Measurements from ENCODE around the gene NBPF4.
"Not testable (repeated sequence)": the region's sequence is repeated elsewhere in the genome, so short reads cannot be mapped to it uniquely, and the experiment has no call there.

Gene NBPF4, protein sequence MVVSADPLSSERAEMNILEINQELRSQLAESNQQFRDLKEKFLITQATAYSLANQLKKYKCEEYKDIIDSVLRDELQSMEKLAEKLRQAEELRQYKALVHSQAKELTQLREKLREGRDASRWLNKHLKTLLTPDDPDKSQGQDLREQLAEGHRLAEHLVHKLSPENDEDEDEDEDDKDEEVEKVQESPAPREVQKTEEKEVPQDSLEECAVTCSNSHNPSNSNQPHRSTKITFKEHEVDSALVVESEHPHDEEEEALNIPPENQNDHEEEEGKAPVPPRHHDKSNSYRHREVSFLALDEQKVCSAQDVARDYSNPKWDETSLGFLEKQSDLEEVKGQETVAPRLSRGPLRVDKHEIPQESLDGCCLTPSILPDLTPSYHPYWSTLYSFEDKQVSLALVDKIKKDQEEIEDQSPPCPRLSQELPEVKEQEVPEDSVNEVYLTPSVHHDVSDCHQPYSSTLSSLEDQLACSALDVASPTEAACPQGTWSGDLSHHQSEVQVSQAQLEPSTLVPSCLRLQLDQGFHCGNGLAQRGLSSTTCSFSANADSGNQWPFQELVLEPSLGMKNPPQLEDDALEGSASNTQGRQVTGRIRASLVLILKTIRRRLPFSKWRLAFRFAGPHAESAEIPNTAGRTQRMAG

DNA sequence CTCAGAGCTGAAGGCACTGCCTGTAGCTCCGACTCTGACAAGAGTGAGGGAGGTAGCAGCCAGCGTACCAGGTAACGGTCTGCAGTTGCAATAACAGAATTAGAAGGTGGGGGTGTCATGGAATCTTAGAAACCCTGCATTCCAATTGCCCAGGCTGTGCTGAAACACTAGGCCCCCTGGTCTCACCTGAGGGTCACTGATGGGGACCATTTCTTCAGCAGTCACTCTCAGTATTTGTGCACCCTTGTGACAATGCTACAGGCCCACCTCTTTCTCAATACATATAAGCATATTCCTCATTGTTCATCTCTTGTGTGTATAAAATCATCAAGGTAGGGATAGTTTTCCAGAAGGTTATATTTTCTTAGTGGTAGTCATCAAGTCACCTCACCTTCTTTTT is at the start of gene NBPF4:
NBPF4 (minus strand) TSS at position 101 of the 400 bp plus-strand sequence. CDS start 315 bp downstream, outside the sequence.
- not testable (repeated sequence) for DNase-seq (ENCODE audit: low spot score)

GRCh38 chr1:108282528-108283257 is 38.8 kb upstream of the NBPF4 start:
- not testable (repeated sequence) for DNase-seq (ENCODE audit: low spot score)

DNA sequence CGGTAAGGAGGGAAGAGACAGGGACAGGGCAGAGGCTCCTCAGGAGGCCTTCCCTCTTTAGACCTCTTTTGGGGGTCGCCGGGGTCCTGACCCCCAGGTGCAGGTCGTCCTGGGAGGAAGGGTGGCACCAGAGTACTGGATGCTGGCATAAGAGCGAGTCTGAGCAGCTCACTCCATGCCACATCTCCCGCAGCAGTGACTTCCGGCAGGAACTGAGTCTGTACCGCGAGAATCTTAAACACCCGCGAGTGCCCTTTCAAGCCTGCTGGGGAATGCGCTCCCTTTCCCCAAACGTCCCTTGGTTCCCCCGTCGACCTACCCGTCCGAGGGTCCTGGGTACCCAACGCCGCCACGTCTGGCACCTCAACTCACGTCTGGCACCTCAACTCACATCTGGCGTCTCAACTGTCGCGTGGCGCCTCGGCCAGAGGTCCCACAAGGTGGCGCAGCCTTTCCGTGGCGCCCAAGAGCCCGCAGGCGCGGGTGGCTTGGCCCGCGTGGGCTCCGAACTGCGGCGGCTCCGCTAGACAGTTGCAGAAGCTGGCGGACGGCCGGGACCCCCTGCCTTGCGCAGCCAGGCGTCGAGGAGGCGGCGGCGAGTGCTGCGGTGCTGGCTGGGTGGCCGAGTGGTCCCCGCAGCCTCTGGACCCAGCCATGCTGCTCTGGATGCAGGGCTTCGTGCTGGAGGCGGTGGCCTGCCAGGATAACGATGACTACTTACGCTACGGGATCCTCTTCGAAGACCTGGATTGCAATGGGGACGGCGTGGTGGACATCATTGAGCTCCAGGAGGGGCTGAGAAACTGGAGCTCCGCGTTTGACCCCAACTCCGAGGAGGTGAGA is 28.8 kb upstream of the NBPF4 start:
- not testable (repeated sequence) for DNase-seq (ENCODE audit: low spot score)

DNA sequence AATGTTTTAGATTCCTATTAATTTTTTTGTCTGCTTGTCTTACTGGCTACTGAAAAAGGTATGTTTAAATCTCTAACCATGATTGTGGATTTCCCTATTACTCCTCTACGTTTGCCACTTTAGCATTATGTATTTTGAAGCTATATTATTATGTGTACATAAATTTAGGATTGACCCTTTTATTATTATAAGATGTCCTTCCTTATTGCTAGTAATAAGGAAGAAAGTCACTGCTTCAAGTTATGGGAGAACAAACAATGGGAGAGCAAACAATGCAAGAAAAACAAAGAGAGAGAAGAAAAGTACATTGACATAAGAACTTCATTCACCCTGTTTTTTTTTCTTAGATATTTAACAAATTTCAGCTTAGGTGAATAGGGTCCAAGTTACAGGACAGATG is 23.2 kb upstream of the NBPF4 start:
- not testable (repeated sequence) for DNase-seq (ENCODE audit: low spot score)

- DNase-seq (ENCODE audit: low spot score): not testable (repeated sequence)
These were observed 18.1 kb upstream of the NBPF4 start for GRCh38 chr1:108261967-108262366.

DNA sequence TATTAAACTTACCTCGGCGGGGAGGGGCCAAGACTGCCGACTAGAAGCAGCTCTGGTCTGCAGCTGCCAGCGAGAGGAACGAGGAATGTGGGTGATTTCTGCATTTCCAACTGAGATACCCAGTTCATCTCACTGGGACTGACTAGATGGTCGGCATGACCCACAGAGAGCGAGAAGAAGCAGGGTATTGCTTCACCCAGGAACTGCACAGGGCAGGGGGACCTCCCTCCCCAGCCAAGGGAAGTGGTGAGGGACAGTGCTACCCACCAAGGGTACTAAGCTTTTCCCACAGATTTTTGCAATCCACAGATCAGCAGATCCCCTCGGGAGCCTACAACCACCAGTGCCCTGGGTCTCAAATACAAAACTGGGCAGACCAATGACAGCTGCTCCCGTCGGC is 17.6 kb upstream of the NBPF4 start:
- DNase-seq (ENCODE audit: low spot score): not testable (repeated sequence)

DNA sequence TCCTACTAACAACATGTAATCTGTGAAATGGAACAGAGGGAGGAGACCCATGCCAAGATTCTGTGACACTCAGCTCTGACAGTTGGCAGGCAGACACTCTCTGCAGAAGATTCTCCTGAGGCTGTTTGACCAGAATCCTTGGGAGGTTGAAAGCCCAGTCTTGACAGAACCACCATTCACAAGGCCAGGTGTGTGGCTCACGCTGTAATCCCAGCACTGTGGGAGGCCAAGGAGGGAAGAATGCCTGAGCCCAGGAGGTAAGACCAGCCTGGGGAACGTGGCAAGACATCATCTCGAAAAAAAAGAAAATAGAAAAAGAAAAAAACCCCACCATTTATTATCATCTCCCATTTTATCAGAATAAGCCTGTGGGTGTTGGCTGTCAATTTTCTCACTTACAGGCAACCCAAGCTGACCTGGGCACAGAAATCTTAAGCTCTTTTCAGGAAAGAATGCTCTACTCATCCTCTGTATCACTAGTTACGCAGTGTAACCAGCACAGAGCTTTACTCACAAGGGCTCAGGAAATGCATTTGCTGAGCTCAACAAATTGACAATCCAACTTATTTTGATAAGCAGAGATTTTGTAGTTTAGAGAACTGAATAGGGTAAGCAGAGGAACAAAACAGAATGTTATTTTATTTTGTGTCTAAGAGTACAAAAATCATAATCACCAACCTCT is 16.8 kb upstream of the NBPF4 start:
- DNase-seq (ENCODE audit: low spot score): not testable (repeated sequence)

- not testable (repeated sequence) for DNase-seq (ENCODE audit: low spot score)
These were observed 11.6 kb upstream of the NBPF4 start for GRCh38 chr1:108255426-108255825.

DNA sequence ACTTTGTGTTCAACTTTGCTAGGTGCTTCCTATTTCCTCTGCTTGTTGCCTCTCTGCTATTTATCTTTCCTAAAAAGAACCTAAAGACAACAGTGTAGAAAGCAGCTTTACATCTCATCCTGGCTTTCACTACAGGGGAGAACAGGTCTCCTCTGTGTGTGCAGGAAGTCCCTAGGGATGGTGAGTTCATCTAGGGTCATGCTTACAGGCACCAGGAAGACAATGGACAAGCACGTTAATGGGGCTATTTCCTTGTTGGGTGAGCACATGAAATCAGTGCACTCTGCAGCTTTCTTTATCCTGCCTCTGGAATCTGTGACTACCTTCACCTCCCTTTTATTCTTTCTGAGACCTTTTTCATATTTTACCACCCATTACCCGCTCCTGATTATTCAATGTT is 4.5 kb downstream of the NBPF4 start:
- DNase-seq (ENCODE audit: low spot score): not testable (repeated sequence)

DNA sequence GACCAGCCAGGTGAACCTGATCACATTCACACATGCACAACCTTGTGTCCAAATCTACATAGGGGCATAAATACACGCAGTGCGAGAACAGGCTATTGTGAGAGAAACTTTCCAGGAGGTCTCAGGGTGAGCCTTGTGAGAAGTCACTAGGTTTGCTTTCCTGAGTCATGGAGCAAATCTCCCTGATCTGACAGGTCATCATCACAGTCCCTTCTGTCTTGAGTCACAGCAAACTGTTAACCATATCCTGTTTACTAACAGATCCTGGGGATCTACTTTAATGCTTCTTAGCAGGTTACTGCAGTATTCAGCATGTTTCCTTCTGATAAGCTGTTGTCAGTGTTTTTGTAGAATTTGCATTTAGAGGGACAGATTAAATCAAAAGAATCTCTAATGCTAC is 8.6 kb downstream of the NBPF4 start:
- DNase-seq (ENCODE audit: low spot score): not testable (repeated sequence)

DNA sequence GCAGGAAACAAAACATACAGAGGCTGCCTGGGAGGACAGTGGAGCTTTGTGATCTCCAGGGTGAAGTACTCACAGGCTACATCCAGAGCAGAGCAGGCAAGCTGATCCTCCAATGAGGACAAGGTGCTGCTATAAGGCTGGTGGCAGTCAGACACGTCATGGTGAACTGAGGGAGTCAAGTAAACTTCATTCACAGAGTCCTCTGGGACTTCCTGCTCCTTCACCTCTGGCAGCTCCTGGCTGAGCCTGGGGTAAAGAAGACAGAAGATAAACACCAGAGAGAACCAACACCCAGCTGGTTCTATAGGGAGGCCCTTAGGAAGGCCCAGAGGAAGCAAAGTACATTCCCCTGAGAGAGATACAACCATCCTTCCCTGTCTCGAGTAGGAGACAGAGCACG is 11.7 kb downstream of the NBPF4 start:
- not testable (repeated sequence) for DNase-seq (ENCODE audit: low spot score)

GRCh38 chr1:108229976-108230375 is 13.9 kb downstream of the NBPF4 start:
- DNase-seq (ENCODE audit: low spot score): not testable (repeated sequence)

- not testable (repeated sequence) for DNase-seq (ENCODE audit: low spot score)
These were observed 16.1 kb downstream of the NBPF4 start for GRCh38 chr1:108227772-108228171.

- DNase-seq (ENCODE audit: low spot score): not testable (repeated sequence)
These were observed 17.0 kb downstream of the NBPF4 start for GRCh38 chr1:108226855-108227254.

- DNase-seq (ENCODE audit: low spot score): not testable (repeated sequence)
These were observed 20.6 kb downstream of the NBPF4 start for GRCh38 chr1:108223226-108223625.

- not testable (repeated sequence) for DNase-seq (ENCODE audit: low spot score)
These were observed 26.2 kb downstream of the NBPF4 start for GRCh38 chr1:108217515-108218174.

- not testable (repeated sequence) for DNase-seq (ENCODE audit: low spot score)
These were observed 26.9 kb downstream of the NBPF4 start for GRCh38 chr1:108217007-108217406.

DNA sequence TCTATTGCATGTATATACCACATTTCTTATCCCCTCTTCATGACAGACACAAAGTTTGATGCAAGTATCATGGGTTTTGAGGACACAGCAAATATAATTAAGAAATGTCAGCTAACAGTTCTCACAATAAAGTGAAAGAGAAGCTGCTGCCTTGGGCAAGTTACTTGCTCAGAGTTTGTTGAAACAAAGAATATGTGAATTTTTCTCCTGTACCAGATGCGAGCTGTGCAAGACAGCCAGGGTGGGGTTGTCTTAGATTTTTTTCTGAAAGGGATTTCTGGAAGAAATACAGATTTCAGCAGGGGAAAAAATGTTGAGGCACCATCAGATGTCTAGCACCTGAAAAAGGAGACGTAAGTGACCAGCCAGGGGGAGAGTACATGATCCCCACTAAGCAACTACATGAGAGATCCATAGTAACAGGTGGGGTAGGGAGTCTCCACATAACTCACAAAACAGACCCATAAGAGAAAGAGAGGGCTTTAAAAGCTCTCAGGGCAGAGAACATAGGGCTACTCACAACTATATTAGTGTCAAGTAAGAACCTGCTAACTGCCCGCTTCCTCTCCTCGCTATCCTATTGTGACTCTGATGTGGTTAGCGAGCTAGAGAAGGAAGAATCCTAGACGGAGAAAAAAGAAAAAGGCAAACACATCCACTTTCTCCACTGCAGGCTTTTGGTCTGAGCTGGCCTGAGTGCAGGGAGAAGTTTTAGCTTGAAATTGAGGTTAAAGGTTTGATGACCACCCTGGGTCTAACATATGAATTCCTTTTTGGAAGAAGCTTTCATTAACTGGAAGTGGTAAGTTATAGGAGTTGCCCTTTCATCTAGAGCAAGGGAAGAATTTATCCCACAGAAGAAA is 27.6 kb downstream of the NBPF4 start:
- not testable (repeated sequence) for DNase-seq (ENCODE audit: low spot score)
